Epidermal melanocyte (primary cell): ENCODE data around the gene UQCR11.
A peak's percentile ranks its signal among the peaks of the same experiment; 100 is the strongest.

Experiments
- DNase-seq: peaks from one replicate; pipeline ENCODE4 v3.0.0; 2011; ENCODE audit warnings: low spot score; ENCODE audit not compliant: insufficient read length

UQCR11 gene

GRCh38 chr19:1592024-1592754 lies 13.1 kb downstream of the UQCR11 start:
- peak; percentile 90 for DNase-seq

- DNase-seq, result no peak
Observed at GRCh38 chr19:1591421-1592023, 13.7 kb downstream of the UQCR11 start.

GRCh38 chr19:1590641-1591397 lies 14.4 kb downstream of the UQCR11 start:
- DNase-seq, result no peak

- peak; percentile 98 for DNase-seq
Observed at GRCh38 chr19:1587872-1588271, 17.4 kb downstream of the UQCR11 start.

GRCh38 chr19:1585243-1585580 lies 20.1 kb downstream of the UQCR11 start:
- DNase-seq, result no peak

- no peak for DNase-seq
Observed at GRCh38 chr19:1584500-1585242, 20.6 kb downstream of the UQCR11 start.

- no peak for DNase-seq
Observed at GRCh38 chr19:1582201-1582600, 23.1 kb downstream of the UQCR11 start.

- no peak for DNase-seq
Observed at GRCh38 chr19:1580957-1581356, 24.3 kb downstream of the UQCR11 start.

GRCh38 chr19:1580382-1580781 lies 24.9 kb downstream of the UQCR11 start:
- no peak for DNase-seq

GRCh38 chr19:1579222-1579621 lies 26.0 kb downstream of the UQCR11 start:
- no peak for DNase-seq

GRCh38 chr19:1577929-1578618 lies 27.2 kb downstream of the UQCR11 start:
- DNase-seq, result no peak

GRCh38 chr19:1577090-1577928 lies 28.0 kb downstream of the UQCR11 start:
- DNase-seq, result no peak

GRCh38 chr19:1576242-1577089 lies 28.8 kb downstream of the UQCR11 start:
- DNase-seq, result no peak

GRCh38 chr19:1575323-1576241 lies 29.7 kb downstream of the UQCR11 start:
- no peak for DNase-seq

GRCh38 chr19:1574354-1575136 lies 30.7 kb downstream of the UQCR11 start:
- no peak for DNase-seq

- no peak for DNase-seq
Observed at GRCh38 chr19:1572795-1573194, 32.5 kb downstream of the UQCR11 start.

GRCh38 chr19:1571358-1571757 lies 33.9 kb downstream of the UQCR11 start:
- no peak for DNase-seq

- DNase-seq, result no peak
Observed at GRCh38 chr19:1570836-1571235, 34.4 kb downstream of the UQCR11 start.
